Superior temporal gyrus (tissue), 1 donor: Measurements from ENCODE around the gene KLF13.
A peak's percentile ranks its signal among the peaks of the same experiment; 100 is the strongest.

Source experiments
- DNase-seq: peaks from one replicate; pipeline ENCODE4 v3.0.0-alpha.2; 2016; ENCODE audit errors: extremely low spot score

KLF13 gene

GRCh38 chr15:31332020-31332680, 5.5 kb downstream of the KLF13 start:
- no peak for DNase-seq

GRCh38 chr15:31332681-31333071, 6.0 kb downstream of the KLF13 start:
- no peak for DNase-seq

DNA sequence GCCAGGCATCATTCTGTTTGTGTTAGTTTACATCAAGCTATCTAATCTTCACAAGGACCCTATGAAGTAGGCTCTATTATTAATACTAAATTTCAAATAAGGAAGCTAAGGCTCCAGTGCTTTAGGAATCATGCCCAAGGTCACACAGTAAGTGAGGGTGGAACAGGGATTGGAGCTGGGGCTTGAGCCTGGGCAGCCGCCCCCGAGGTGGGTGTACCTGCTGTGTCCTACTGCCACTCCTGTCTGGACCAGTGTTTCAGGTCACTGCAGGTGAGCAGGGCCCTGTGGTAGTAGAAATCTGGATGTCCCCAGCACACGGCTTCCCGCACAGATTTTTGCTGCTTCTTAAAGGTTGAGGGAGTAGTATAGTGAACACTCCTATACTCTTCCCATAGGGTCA, 6.5 kb downstream of the KLF13 start:
- DNase-seq = no peak

DNA sequence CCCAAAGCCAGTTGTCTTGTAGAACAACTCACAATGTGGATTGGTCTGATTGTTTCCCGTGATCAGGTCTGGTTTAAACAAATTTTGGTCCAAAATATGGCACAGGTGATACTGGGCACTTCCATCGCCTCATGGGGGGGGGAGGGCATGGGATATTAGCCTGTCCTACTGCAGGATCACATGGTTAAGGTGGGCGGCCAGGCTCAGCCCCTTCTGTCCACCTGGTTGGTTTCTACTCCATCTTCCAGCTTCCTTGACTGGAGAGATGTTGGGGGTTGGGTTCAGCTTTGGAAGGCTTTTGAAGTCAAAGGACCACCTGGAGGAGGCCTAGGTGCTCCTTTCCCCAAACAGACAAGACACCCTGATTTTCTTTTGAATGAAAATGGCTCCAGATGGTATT, 7.2 kb downstream of the KLF13 start:
- DNase-seq = no peak

GRCh38 chr15:31335989-31336592, 9.5 kb downstream of the KLF13 start:
- no peak for DNase-seq

DNA sequence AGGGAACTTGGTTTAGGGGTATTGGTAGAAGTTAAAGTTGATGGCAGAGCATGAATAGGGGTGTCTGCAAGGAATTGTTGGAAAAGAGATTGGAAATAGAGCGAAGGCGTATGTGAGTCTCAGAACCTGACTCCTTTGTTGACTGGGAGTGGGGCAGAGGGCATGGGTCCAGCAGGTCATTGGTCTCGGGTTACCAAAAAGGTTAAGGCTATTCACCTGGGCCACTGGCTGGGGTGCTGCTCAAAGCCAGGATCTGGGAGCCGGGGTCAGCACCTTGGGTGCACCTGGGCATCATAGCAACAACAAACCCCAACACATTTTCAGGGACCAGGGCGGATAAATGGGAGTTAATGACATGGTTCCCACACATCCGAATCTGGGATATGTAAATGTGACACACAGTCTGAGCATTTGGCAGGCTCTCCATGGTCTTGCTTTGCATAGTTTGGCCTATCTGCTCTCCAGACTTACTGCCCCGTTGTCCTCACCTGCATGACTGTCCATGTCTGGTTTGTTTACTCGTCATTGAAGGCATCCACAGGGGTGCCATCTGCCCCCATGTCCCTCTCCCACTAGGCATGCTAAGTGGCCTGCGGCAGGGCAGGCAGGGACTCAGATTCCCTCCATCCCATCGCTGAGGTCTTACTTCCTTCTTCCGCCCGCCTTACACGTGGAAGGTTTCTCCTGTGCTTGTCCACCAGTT, 10.1 kb downstream of the KLF13 start:
- no peak for DNase-seq

- no peak for DNase-seq
Measured at GRCh38 chr15:31337352-31338031, 10.9 kb downstream of the KLF13 start.

- DNase-seq = peak; percentile 57
Measured at GRCh38 chr15:31338318-31338878, 11.8 kb downstream of the KLF13 start.

GRCh38 chr15:31338879-31339557, 12.4 kb downstream of the KLF13 start:
- peak; percentile 54 for DNase-seq

DNA sequence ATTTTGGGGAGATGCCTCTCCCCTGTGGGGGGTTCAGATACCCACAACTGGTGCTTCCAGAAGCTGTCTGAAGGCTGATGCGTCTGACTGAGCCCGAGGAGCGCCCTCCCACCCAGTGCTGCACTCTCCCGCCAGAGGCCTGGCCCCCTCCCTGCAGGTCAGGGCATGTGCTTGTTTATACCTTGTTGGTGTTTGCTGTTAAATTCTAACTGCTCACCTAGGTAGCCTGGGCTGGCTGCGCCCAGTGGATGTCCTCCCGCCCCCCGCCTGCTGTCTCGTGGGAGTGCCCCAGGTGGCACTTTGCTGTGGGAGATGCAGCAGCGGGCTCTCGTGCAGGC, 12.9 kb downstream of the KLF13 start:
- no peak for DNase-seq

DNA sequence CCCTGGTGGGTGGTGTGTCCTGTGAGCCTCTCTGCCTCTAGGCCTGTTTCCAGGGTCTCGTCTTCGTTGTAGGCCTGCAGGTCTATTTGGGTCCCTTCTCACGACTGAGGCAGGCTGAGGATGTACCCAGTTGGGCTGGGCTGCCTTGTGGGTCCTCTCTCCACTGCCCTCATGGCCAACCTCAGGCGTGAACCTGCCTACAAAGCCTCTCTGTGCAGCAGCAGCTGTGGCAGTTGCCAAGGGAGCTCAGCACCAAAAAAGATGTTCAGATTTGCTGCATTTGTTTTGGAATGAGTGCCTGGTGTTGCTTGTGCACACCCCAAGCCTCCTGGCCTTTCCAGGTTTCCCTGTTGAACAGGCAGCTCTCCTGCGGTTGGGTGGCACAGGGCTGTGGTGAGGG, 13.4 kb downstream of the KLF13 start:
- DNase-seq = peak; percentile 45

DNA sequence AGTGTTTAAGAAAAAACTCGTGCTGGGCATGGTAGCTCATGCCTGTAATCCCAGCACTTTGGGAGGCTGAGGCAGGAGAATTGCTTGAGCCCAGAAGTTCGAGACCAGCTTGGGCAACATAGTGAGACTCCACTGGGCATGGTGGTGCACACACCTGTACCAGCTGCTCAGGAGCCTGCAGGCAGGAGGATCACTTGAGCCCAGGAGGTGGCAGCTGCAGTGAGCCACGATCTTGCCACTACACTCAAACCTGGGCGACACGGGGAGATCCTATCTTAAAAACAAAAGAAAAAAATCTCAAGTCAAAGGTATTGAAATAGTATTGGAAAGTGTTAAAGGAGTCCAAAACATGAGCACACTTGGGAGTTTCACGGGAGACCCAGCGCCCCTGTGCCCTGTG, 14.0 kb downstream of the KLF13 start:
- no peak for DNase-seq

DNA sequence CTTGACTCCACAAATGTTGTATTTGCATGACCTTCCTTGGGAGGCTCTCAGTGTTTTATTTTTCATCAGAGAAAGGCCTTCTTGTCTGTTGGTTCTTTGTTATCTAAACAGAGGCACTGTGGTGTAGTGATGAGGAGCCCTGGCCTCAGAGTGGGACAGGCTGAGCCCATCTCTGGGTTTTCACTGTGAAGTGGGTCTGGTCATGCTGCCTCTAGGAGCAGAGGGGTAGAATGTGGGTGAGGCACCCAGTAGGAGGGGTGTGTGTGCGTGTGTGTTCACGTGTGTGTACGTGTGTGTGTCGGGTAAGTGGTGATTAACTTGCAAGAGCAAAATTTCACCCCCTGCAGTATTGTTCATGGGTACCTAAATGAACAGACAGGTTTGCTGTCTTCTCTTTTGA, 14.4 kb downstream of the KLF13 start:
- DNase-seq = peak; percentile 79

GRCh38 chr15:31341496-31342195, 15.0 kb downstream of the KLF13 start:
- no peak for DNase-seq

GRCh38 chr15:31342381-31342780, 15.7 kb downstream of the KLF13 start:
- peak; percentile 25 for DNase-seq

DNA sequence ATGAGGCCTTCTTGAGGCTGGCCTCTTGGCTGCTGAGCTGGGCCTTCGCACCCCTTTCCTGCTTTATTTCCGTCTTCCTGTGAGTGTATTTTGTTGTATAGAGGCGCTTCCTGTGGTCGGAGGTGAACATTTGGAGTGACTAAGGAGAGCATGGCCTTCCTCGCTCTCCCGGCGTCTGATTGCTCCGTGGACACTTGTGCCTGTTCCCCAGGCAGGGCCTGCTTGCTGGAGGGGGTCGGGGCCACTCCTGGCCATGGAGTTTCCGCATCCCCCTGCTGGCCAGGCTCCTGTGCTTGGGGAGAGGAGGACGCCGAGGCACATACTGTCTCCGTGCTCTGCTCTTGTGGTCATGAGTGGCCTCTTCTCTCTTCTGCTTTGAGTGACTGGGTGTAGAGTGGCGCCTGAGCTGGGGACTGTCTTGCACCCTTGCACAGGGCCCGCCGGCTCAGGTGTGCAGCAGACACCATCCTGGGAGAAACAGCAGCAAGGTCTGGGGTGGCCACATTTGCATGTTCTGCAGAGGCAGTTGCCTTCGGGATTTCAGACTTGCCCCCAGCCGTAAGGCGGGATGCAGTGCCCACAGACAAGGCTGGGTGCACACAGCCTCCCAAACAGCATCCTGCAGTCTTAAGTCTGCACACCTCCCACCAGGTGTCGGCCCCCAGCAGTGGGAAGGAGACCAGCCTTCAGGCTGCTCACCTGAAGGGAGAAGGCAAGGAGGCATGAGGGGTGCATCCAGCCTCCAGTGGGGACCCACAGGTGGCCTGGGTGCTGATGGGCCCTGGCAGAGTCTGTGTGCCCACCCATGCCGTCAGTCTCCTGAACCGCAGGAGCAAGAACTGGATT, 16.4 kb downstream of the KLF13 start:
- DNase-seq = no peak

DNA sequence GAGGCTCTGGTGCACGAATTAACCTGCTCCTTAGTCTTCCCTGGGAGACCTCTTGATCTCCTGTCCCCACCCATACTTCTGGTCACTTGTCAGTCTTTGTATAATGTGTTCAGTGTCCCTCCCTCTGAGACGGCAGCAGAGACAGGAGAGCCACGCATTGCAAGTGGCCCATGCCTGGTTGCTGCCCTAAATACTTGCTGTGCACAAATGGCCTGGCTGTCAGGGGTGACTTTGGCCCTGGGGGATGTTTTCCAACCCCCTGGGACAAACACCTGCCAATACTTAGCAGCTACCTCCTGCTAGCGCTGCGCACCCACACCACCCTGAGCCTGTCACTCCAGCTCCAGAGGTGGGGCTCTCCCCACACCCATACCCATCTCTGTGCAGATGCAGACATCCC, 17.2 kb downstream of the KLF13 start:
- DNase-seq = no peak

- DNase-seq = no peak
Measured at GRCh38 chr15:31344266-31344665, 17.6 kb downstream of the KLF13 start.

DNA sequence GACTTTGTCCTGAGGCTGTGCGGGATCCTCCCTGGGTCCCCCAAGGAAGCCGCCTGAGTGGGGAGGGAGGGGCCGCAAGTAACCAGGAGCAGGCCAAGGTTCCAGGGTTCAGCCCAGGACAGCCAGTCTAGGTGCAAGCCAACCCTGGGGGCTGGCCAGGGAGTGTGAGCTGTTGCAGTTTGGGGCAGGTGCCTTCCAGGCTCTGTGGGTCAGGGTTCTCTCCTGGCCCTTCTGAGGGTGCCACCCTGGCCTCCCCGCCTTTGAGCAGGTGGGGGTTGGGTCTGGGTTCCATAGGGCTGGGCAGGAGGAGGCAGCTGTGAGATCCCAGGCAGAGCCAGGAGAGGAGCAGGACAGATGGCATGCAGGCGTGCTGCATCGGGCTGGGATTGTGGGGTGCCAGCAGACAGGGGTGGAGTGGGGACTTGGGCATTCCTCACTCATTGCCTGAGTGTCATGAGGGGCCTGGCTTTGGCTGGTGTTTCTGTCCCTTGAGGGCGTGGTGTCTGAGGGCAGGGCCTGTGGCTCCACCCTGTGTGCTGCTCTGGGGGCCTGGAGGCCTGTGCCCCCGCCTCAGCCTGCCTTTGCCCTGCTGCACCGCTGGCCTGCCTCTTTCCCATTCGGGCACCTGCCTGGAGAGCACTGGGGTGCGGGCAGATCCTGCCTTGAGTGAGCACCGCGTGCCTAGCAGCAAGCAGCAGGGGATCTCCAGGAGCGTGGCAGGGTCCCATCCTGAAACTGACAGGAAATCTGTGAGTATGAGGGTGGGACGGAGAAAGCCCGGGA, 18.4 kb downstream of the KLF13 start:
- no peak for DNase-seq
